ENCODE results near the gene DBNL.
A peak's percentile ranks its signal among the peaks of the same experiment; 100 is the strongest.

Gene DBNL

DNA sequence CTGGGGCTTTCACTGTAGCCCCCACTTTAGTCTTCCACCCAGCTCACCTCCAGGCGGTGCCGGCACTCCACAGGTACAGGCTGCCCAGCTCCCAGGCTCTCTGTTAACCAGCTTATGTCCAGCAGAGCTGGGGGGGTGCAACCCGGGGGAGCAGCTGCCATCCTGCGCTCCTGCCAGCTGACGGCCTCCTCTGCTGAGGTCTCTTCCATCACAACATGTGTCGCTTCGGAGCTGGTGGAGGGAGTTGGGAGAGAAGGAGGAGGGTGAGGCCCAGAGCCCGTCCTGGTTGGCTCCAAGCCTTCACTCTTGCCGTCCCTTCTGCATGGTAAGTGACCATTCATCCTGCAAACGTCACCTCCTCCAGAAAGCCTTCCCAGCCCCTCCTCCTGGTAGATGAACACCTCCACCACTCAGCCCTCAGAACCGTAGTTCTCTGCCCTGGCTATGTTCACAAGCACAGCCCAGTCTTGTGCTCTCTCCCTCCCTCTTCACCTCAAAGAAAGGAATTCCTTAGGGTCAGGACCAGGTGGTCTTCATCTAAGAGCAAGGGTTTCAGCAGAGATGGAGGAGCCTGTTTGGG, 36.3 kb downstream of the DBNL start:
- TF ChIP-seq, protein P1, sequence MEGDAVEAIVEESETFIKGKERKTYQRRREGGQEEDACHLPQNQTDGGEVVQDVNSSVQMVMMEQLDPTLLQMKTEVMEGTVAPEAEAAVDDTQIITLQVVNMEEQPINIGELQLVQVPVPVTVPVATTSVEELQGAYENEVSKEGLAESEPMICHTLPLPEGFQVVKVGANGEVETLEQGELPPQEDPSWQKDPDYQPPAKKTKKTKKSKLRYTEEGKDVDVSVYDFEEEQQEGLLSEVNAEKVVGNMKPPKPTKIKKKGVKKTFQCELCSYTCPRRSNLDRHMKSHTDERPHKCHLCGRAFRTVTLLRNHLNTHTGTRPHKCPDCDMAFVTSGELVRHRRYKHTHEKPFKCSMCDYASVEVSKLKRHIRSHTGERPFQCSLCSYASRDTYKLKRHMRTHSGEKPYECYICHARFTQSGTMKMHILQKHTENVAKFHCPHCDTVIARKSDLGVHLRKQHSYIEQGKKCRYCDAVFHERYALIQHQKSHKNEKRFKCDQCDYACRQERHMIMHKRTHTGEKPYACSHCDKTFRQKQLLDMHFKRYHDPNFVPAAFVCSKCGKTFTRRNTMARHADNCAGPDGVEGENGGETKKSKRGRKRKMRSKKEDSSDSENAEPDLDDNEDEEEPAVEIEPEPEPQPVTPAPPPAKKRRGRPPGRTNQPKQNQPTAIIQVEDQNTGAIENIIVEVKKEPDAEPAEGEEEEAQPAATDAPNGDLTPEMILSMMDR (conservative IDR thresholded peaks at IDR 0.05; ENCODE audit: control insufficient read depth, insufficient read depth, low read depth, low read length) = no peak
- H3K4me3 ChIP-seq (ENCODE audit: control insufficient read depth, low read depth, low read length) = no peak overlapping the region
- DNase-seq (ENCODE audit: low read depth) = no peak

DNA sequence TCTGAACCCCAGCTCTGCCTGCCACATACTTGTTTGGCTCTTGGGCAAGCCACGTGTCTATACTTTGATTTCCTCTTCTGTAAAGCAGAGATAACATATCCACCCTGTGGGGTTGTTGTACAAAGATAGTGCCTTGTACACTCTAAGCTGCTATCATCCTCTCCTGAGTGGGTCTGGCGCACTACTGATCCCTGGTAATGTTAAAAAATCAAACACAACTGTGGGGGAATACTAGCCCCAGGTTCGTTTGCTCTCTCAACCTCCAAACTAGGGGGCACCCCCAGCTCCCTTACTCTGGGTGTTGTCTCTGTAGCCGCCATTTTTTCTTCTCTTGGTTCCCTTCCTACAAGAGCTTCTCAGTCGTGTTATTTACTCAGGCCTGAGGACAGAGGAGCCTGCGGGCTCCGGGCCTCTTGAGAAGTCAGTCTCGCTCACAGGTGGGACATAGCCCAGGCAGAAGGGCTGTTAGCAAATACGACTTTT, 36.8 kb downstream of the DBNL start:
- H3K4me3 ChIP-seq (ENCODE audit: control insufficient read depth, low read depth, low read length) = peak overlapping the region; percentile 74
- no peak for DNase-seq (ENCODE audit: low read depth)
- TF ChIP-seq, protein P1 (conservative IDR thresholded peaks at IDR 0.05; ENCODE audit: control insufficient read depth, insufficient read depth, low read depth, low read length) = no peak

DNA sequence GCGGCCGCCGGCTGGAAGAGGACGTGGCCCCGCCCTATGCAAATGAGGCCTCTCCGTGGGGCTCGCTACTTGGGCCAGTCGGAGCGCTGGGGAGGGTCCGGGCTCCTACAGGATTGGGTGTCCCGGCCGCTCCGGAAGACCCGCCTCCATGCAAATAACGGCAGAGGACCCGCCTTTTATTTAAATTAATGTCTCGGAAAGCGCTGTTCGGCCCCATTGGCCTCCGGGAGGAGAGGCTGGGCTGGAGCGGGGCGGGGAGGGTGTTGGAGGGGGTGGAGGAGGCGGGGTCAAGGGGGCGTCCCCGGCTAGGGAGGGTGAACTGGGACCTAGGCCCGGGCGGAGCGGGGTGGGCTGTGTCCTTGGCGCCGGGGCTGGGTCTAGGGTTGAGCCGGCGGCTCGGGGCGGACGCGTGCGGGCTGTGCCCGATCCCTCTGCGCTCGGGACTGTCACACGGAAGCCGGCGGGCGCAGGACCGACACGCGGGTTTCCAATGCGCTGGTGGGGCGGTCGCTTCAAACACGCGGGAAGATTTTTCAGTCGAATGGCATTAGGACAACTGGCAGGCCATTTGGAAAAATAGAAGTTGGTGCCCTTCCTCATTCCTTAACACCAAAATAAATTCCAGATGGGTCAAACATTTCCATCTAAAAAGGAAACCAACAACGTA, 38.2 kb downstream of the DBNL start:
- DNase-seq (ENCODE audit: low read depth) = peak; percentile 97
- TF ChIP-seq, protein P1 (conservative IDR thresholded peaks at IDR 0.05; ENCODE audit: control insufficient read depth, insufficient read depth, low read depth, low read length) = no peak
- peak overlapping the region; percentile 55 for H3K4me3 ChIP-seq (ENCODE audit: control insufficient read depth, low read depth, low read length)

DNA sequence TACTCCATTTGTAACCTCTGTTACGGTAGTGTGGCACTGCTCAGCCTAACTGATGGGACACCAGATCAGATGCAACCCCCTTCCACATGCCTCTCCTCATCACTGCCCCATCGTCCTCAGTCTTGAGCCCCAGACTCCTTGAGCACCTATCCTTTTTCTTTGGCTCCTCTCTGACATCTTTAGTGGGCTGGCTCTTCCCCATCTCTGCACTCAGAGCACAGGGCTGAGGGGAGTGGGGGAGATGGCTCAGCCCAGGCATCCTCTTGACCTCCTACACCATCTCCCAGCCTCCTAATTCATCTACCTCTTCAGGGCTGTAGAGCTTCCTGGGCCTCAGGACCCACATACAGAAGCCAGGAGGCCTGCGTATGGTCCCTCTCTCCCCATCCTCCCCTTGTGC, 39.3 kb downstream of the DBNL start:
- DNase-seq (ENCODE audit: low read depth) = no peak
- H3K4me3 ChIP-seq (ENCODE audit: control insufficient read depth, low read depth, low read length) = no peak overlapping the region
- TF ChIP-seq, protein P1 (conservative IDR thresholded peaks at IDR 0.05; ENCODE audit: control insufficient read depth, insufficient read depth, low read depth, low read length) = no peak

DNA sequence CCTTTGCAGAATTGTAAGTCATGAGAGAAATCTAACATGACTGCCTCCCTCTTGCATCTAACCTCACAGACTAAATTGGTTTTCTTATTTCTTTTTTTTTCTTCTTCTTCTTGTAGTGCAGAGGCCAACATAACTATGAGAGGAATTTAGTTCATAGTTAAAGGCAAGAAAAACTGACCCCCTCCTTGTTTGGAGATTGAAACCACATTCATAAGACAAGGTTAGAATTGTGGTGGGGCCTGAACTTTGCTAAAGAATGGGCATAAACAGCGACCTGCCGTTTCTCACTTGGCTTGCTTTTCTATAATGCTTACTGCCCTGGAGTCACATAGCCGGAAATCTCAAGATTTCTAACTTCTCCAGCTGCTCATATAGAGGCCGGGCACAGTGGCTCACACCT, 40.2 kb downstream of the DBNL start:
- TF ChIP-seq, protein P1 (conservative IDR thresholded peaks at IDR 0.05; ENCODE audit: control insufficient read depth, insufficient read depth, low read depth, low read length) = no peak
- H3K4me3 ChIP-seq (ENCODE audit: control insufficient read depth, low read depth, low read length) = no peak overlapping the region
- no peak for DNase-seq (ENCODE audit: low read depth)

DNA sequence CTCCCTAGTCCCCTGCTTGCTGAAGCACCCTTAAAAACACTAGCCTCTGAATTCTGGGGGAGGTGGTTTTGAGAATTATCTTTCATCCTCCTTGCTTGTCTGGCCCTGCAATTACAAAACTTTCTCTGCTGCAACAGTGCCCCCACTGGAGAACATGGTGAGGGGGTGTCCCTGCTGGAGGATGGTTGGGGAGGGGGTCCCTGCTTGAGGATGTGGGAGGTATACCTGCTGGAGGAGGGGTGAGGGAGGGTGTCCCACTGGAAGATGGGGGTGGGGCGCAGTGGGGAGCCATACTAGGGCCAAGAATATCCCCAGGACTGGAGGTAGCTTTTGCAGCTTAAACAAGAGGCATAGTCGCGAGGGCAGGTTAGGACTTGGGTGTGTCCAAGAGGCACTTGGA, 41.0 kb downstream of the DBNL start:
- TF ChIP-seq, protein P1 (conservative IDR thresholded peaks at IDR 0.05; ENCODE audit: control insufficient read depth, insufficient read depth, low read depth, low read length) = peak; percentile 9
- no peak for DNase-seq (ENCODE audit: low read depth)
- no peak overlapping the region for H3K4me3 ChIP-seq (ENCODE audit: control insufficient read depth, low read depth, low read length)

Measured in fibroblast of mammary gland (primary cell).